G401.6 (cell line): ENCODE measurements around the gene TRDN.
A peak's percentile ranks its signal among the peaks of the same experiment; 100 is the strongest.
"Not testable (repeated sequence)": the region's sequence is repeated elsewhere in the genome, so short reads cannot be mapped to it uniquely, and the experiment has no call there.

Experiments
- FAIRE-seq: peaks from 2 replicates; lab custom pipeline; 2012; peaks lifted over from hg19 to GRCh38; lab: Jason Lieb, UNC

Gene TRDN

DNA sequence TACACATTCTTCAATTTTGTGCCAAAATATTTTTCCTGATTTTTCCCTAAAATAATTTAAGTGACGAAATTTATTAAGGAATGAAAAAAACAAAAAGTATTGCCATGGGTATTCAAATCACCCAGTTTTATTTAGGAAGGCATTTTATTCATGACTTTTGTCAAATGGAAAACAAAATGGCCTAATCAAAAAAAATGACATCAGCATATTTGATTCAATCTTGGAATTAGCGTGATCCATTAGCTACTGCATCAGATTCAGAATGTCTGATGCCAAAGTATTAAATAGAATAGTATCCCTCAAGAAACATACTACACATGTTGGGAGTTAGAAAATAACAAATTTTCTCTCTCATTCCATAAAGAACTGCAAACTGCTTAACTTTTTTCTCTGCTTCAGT lies 129.2 kb downstream of the TRDN start:
- no peak for FAIRE-seq

- FAIRE-seq = no peak
These were observed 133.1 kb downstream of the TRDN start for GRCh38 chr6:123503619-123504018.

- no peak for FAIRE-seq
These were observed 139.7 kb downstream of the TRDN start for GRCh38 chr6:123497025-123497424.

GRCh38 chr6:123489589-123489988 lies 147.2 kb downstream of the TRDN start:
- no peak for FAIRE-seq

- FAIRE-seq = no peak
These were observed 155.8 kb downstream of the TRDN start for GRCh38 chr6:123480986-123481385.

- not testable (repeated sequence) for FAIRE-seq
These were observed 164.6 kb downstream of the TRDN start for GRCh38 chr6:123472025-123472702.

GRCh38 chr6:123467392-123467791 lies 169.4 kb downstream of the TRDN start:
- no peak for FAIRE-seq

GRCh38 chr6:123462152-123462551 lies 174.6 kb downstream of the TRDN start:
- FAIRE-seq = no peak

DNA sequence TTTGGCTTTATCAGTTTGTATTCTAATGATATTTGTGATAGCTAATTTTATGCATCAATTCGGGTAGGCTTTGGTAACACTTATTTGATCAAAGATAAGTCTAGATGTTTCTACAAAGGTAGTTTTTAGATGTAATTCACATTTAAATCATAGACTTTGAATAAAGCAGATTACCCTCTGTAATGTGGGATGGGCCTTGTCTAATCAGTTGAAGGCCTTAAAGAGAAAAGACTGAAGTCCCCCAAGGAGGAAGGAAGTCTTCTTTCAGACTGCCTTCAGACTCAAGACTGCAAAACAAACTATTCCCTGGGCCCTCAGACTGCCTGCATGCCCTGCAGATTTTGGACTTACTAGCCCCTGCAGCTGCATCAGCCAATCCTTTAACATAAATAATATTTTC lies 178.5 kb downstream of the TRDN start:
- no peak for FAIRE-seq

DNA sequence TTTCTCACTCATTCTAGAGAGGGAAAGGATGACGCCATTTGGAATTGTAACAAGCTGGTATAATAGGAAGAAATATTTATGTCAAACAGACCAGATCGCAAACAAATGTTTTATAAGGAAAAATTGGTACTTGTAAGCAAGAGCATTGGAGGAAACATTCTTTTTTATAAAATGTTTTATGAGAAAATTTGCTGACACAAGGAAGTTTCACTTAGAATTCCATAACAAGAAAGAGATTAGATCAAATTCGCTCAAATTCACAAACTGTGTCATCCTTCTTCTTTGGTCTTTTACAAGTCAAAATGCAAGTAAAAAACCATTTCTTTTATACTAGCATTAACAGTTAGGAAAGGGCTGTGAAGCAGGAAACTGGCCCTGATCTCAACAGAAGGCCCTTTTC lies 179.9 kb downstream of the TRDN start:
- FAIRE-seq = no peak

GRCh38 chr6:123454448-123454847 lies 182.3 kb downstream of the TRDN start:
- FAIRE-seq = no peak

- not testable (repeated sequence) for FAIRE-seq
These were observed 183.7 kb downstream of the TRDN start for GRCh38 chr6:123453071-123453470.

GRCh38 chr6:123448306-123448884 lies 188.4 kb downstream of the TRDN start:
- no peak for FAIRE-seq

DNA sequence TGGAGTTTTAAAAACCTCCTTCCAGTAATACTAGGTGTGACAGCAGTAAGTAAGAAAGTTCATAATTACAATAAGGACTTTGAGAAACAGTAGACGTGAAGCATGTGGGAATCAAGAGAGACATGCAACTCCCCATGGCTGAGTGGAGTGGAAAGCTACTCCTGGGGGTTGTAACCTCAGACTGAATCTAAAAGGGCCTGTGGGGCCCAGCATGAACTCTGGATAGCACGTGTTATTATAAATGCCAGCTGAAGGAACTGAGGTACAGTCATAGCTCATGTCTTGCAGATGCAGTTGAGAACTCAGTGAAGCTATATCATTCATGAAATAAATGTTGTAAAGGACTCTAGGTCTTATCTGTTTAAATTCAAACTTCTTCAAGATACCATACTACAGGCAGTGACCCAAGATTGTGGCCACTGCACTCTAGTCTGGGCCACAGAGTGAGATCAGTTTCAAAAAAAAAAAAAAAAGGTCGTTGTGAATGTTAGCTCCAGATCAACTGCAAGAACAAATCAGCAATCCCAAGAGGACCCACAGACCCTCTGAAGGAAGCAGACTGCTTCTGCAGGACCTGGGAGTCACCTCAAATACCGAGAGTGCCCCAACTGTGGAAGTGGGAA lies 189.3 kb downstream of the TRDN start:
- no peak for FAIRE-seq

- FAIRE-seq = no peak
These were observed 197.4 kb downstream of the TRDN start for GRCh38 chr6:123439371-123439770.

DNA sequence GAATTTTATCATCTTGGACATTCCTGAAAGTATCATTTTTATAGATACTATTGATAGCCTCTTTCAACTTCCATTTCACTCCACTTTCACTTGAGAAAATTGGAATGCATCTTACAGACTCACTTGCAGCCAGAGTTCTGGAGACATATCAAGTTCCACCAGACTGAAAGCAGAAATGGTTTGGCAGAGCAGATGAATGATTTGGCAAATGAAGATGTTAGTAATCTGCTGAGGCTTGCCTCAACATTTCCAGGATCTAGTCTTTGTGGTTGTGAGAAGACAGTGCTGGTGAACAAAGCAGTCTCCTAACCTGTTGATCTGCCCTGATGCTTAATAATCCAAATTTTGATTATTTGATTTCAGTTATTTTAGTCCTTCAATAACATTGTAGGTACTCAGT lies 202.6 kb downstream of the TRDN start:
- FAIRE-seq = no peak

GRCh38 chr6:123430970-123431369 lies 205.8 kb downstream of the TRDN start:
- FAIRE-seq = no peak

- no peak for FAIRE-seq
These were observed 209.7 kb downstream of the TRDN start for GRCh38 chr6:123427008-123427407.

GRCh38 chr6:123423130-123423529 lies 213.6 kb downstream of the TRDN start:
- no peak for FAIRE-seq

DNA sequence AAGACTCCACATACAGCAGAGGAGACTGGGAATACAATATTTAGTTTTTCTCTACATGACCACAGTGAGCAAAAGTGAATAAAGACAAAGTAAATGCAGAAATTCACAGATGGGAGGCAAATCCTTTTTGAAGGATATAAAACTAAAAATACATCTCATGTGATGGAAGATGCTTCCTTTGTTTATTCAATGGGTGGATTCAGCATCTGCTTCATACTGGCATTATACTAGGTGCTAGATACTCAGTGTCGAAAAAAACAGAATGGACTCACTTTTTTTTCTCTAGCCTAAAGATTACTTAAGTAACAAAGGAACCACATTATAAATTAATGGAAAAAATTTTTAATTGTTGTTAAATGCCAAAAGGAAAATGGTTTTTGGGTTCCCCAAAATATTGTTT lies 216.2 kb downstream of the TRDN start:
- no peak for FAIRE-seq

DNA sequence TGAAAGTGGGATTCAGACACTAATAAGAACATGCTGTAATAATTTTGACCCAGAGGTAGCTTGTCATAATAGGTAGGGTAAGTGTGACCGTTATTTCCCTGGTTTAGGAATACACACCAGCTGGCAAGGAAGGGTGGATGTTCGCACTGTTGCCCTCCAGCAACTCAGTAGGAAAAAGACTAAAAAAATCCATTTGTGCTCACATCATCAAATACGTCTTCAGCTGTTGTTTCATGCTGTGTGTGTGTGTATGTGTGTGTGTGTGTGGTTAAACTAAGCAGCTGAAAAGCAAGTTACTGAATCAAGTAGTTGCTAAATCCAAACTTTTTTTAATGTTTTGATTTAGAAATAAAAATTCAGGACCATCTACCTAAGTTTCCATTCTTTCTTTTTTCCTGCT lies 218.7 kb downstream of the TRDN start:
- FAIRE-seq = no peak

GRCh38 chr6:123417535-123417934 lies 219.2 kb downstream of the TRDN start:
- FAIRE-seq = no peak

DNA sequence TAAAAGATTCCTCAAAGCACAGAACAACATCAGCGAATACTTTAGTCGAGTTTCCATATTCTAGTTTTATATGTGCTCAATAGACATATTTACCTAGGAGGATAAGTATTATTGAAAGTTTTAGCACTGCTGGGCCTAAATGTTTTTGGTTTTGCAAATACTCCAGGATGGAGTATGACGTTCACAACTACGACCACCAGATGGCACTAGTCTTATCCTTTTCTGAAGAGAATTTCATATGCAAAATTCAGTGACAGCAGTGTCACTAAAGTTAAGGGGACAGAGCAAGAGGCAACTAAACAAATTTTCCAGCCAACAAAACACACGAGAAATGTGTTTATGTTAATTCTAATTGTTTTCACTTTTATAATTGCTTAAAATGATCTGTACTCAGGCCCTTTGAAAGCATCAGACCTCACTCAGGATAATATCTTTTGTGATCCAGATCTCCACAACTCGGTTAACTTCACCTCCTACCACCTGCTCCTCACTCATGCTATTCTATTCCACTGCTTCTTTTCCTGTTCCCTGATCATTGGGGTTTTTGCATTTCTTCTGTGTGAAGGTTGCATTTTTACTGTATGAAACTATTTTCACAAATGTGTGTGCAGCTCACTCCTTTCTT lies 220.8 kb downstream of the TRDN start:
- FAIRE-seq = peak; percentile 37
